Uterus (tissue), 2 donors: ENCODE measurements around the gene ZNRF2.

ENCODE experiments used
- CTCF ChIP-seq, 4 experiments: fragments of 200-600 bp in 2 of 4; fragments of 450-650 bp in 2 of 4; sonication (generic) in 2 of 4; IDR thresholded peaks; one replicate each; pipeline ENCODE4 v1.5.1; 2016 to 2019; ENCODE audit warnings: antibody characterized with exemption in 4 of 4, mild to moderate bottlenecking in 2 of 4, moderate library complexity in 1 of 4
- POLR2A ChIP-seq, 2 donors: fragments of 450-650 bp; IDR thresholded peaks; one replicate each; pipeline ENCODE4 v1.6.1; 2016; ENCODE audit warnings: antibody characterized with exemption in 2 of 2, mild to moderate bottlenecking in 1 of 2, moderate library complexity in 1 of 2

GRCh38 chr7:30251708-30252329 lies 32.6 kb upstream of the ZNRF2 start:
- no peak for TF ChIP-seq POLR2A (IDR thresholded peaks at IDR 0.05)
- TF ChIP-seq CTCF (IDR thresholded peaks at IDR 0.05): no peak
